ENCODE results near the gene PXDC1. TPM values are rescaled to one million over a fixed set of nuclear protein-coding genes. Genes with fewer than 3 reads are reported as not detected.

PXDC1 gene
- total RNA-seq, 1 experiment from 2014 or later, result 42.9 TPM

DNA sequence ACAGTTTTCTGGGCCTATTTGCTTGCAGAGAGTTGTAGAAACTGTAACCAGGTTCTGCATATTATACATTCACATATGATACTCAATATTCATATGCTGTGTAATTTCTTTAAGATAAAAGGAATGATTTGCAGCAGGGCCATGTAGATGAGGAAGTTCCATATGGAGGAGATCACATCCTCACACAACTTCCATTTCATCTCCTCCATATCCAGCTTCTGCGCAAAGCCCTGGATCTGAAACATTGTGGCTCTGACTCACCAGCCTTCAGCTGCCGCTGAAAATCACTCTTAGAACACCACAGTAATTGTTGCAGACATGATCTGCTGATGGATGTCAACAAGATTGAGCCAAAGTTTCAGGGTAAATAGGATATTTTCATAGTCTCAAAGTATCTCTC, 57.7 kb downstream of the PXDC1 start:
- H3K36me3 Mint-ChIP-seq (ENCODE audit: insufficient read depth, unreplicated experiment), result peaks cover 7% of the 10 kb centered on the region
- no peaks in the 10 kb centered on the region for H3K36me3 ChIP-seq (ENCODE audit: control insufficient read depth, insufficient read depth, low read length)
- H3K4me3 Mint-ChIP-seq (ENCODE audit: unreplicated experiment), result no peak overlapping the region
- H3K27ac Mint-ChIP-seq (ENCODE audit: unreplicated experiment), result no peak overlapping the region
- intact Hi-C loops (cut with micrococcal nuclease; ENCODE audit: unreplicated experiment), result no loop called here
- H3K4me1 ChIP-seq, result peaks cover 24% of the 10 kb centered on the region
- no peaks in the 10 kb centered on the region for H3K27me3 ChIP-seq (replicated peaks; ENCODE audit: control insufficient read depth, insufficient read depth, low read length)
- no TSS peak for BruUV-seq (replicated peaks)
- TF ChIP-seq, protein P1, sequence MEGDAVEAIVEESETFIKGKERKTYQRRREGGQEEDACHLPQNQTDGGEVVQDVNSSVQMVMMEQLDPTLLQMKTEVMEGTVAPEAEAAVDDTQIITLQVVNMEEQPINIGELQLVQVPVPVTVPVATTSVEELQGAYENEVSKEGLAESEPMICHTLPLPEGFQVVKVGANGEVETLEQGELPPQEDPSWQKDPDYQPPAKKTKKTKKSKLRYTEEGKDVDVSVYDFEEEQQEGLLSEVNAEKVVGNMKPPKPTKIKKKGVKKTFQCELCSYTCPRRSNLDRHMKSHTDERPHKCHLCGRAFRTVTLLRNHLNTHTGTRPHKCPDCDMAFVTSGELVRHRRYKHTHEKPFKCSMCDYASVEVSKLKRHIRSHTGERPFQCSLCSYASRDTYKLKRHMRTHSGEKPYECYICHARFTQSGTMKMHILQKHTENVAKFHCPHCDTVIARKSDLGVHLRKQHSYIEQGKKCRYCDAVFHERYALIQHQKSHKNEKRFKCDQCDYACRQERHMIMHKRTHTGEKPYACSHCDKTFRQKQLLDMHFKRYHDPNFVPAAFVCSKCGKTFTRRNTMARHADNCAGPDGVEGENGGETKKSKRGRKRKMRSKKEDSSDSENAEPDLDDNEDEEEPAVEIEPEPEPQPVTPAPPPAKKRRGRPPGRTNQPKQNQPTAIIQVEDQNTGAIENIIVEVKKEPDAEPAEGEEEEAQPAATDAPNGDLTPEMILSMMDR (IDR thresholded peaks at IDR 0.05; ENCODE audit: insufficient read depth in 1 of 2, low read depth in 1 of 2, low read length in 1 of 2, severe bottlenecking in 1 of 2, unreplicated experiment in 1 of 2), result no peak
- ChIA-PET POLR2A (no interaction called here), CTCF (no interaction called here)
- no peaks in the 10 kb centered on the region for H3K27me3 Mint-ChIP-seq (ENCODE audit: insufficient read depth, unreplicated experiment)
- no peak overlapping the region for H3K4me3 ChIP-seq (ENCODE audit: low read depth, low read length)
- peaks cover 8% of the 10 kb centered on the region; the same call in 1 of the 2 replicates for H3K9me3 ChIP-seq
- peaks cover 34% of the 10 kb centered on the region for H3K4me1 Mint-ChIP-seq (ENCODE audit: low read depth, unreplicated experiment)
- H3K9me3 Mint-ChIP-seq (ENCODE audit: unreplicated experiment), result peaks cover 14% of the 10 kb centered on the region
- DNase-seq, result no peak

DNA sequence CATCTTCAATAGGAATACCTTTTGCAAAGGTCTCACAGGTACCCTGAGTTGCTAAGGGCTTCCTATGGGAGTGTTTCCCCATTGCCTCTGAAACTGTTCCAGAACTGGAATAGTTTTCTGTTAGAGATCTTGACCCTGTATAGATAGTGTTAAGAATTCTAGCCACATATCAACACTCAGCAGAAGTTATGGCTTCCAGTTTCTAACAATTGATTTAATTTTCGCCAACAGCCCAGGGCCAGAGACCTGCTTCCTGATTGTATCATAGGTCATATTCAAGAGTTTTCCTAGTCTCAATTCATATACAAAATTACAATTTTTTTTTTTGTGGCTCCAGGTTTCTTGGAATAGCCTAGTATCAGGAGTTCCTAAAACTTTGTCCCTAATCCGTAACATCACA, 61.0 kb downstream of the PXDC1 start:
- no peaks in the 10 kb centered on the region for H3K27me3 ChIP-seq (replicated peaks; ENCODE audit: control insufficient read depth, insufficient read depth, low read length)
- no peaks in the 10 kb centered on the region for H3K9me3 ChIP-seq
- CTCF ChIA-PET, result no interaction called here
- no TSS peak for BruUV-seq (replicated peaks)
- Mint-ChIP-seq H3K27ac (ENCODE audit: unreplicated experiment) (no peak overlapping the region), H3K4me1 (ENCODE audit: low read depth, unreplicated experiment) (peaks cover 6% of the 10 kb centered on the region), H3K36me3 (ENCODE audit: insufficient read depth, unreplicated experiment) (peaks cover 7% of the 10 kb centered on the region), H3K27me3 (ENCODE audit: insufficient read depth, unreplicated experiment) (no peaks in the 10 kb centered on the region), H3K4me3 (ENCODE audit: unreplicated experiment) (no peak overlapping the region), H3K9me3 (ENCODE audit: unreplicated experiment) (no peaks in the 10 kb centered on the region)
- DNase-seq, result no peak
- TF ChIP-seq, protein P1 (IDR thresholded peaks at IDR 0.05; ENCODE audit: insufficient read depth in 1 of 2, low read depth in 1 of 2, low read length in 1 of 2, severe bottlenecking in 1 of 2, unreplicated experiment in 1 of 2), result no peak
- H3K4me1 ChIP-seq, result peaks cover 7% of the 10 kb centered on the region
- POLR2A ChIA-PET, result no interaction called here
- H3K4me3 ChIP-seq (ENCODE audit: low read depth, low read length), result no peak overlapping the region
- no peaks in the 10 kb centered on the region for H3K36me3 ChIP-seq (ENCODE audit: control insufficient read depth, insufficient read depth, low read length)
- intact Hi-C loops (cut with micrococcal nuclease; ENCODE audit: unreplicated experiment), result no loop called here

DNA sequence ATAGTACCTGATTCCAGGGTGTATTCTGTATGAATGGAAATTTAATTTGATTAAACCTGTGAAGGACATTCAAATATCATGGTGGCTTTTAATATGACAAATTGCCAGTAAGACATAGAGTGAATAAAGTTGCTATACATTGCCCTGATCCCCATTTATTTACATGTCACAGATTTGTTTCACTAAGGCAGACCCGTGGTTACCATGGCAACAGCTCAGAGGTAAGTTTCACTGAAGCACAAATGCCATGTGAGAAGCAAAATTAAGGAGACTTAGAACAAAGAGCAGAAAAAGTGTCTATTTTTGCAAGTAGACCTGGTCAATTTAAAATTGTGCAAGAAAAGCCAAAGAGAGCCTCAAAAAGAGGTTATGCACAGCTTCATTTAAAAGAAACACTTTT, 63.7 kb downstream of the PXDC1 start:
- no peak overlapping the region for H3K27ac Mint-ChIP-seq (ENCODE audit: unreplicated experiment)
- POLR2A ChIA-PET, result no interaction called here
- intact Hi-C loops (cut with micrococcal nuclease; ENCODE audit: unreplicated experiment), result no loop called here

More for the DNA sequence above, 63.7 kb downstream of the PXDC1 start:
- Histone ChIP-seq H3K27me3 (replicated peaks; ENCODE audit: control insufficient read depth, insufficient read depth, low read length) (no peaks in the 10 kb centered on the region), H3K4me1 (no peaks in the 10 kb centered on the region), H3K9me3 (no peaks in the 10 kb centered on the region), H3K36me3 (ENCODE audit: control insufficient read depth, insufficient read depth, low read length) (no peaks in the 10 kb centered on the region), H3K4me3 (ENCODE audit: low read depth, low read length) (no peak overlapping the region)
- H3K27me3 Mint-ChIP-seq (ENCODE audit: insufficient read depth, unreplicated experiment), result no peaks in the 10 kb centered on the region
- no peaks in the 10 kb centered on the region for H3K9me3 Mint-ChIP-seq (ENCODE audit: unreplicated experiment)
- no peaks in the 10 kb centered on the region for H3K36me3 Mint-ChIP-seq (ENCODE audit: insufficient read depth, unreplicated experiment)
- DNase-seq, result no peak
- CTCF ChIA-PET, result no interaction called here
- TF ChIP-seq, protein P1 (IDR thresholded peaks at IDR 0.05; ENCODE audit: insufficient read depth in 1 of 2, low read depth in 1 of 2, low read length in 1 of 2, severe bottlenecking in 1 of 2, unreplicated experiment in 1 of 2), result no peak
- H3K4me3 Mint-ChIP-seq (ENCODE audit: unreplicated experiment), result no peak overlapping the region
- no TSS peak for BruUV-seq (replicated peaks)
- H3K4me1 Mint-ChIP-seq (ENCODE audit: low read depth, unreplicated experiment), result no peaks in the 10 kb centered on the region
